Measurements from ENCODE around the gene SARDH. TPM values are rescaled to one million over a fixed set of nuclear protein-coding genes. Genes with fewer than 3 reads are reported as not detected.

Gene SARDH
- total RNA-seq, 1 experiment from 2014 or later, result 5.3 TPM

GRCh38 chr9:133614678-133615077 is 123.5 kb downstream of the SARDH start:
- H3K4me1 ChIP-seq (ENCODE audit: insufficient read depth, low read length), result no peaks in the 10 kb centered on the region
- H3K9me3 ChIP-seq (ENCODE audit: control insufficient read depth, low read depth, low read length), result no peaks in the 10 kb centered on the region
- no peaks in the 10 kb centered on the region for H3K79me2 ChIP-seq (ENCODE audit: insufficient read depth, low read length)
- Mint-ChIP-seq H3K9me3 (no peaks in the 10 kb centered on the region; a peak in 2 of 5 replicates), H3K4me1 (peaks cover 6 to 16% of the 10 kb centered on the region in 2 experiments), H3K4me3 (no peak overlapping the region), H3K36me3 (ENCODE audit: insufficient read depth in 1 of 3, low read depth in 3 of 3) (no peaks in the 10 kb centered on the region), H3K27me3 (ENCODE audit: low read depth) (peaks cover 76% of the 10 kb centered on the region), H3K27ac (no peak overlapping the region)
- no peak overlapping the region for H2BK20ac ChIP-seq (ENCODE audit: low read depth, low read length, poor library complexity, severe bottlenecking)
- H3K14ac ChIP-seq (ENCODE audit: insufficient read depth, low read length), result no peak overlapping the region
- no peak overlapping the region for H3T11ph ChIP-seq (ENCODE audit: low read length)
- H3K56ac ChIP-seq (ENCODE audit: insufficient read length, low read depth, low read length), result no peak overlapping the region
- no peak overlapping the region for H2BK12ac ChIP-seq (ENCODE audit: insufficient read length, low read depth, low read length)
- no peak overlapping the region for H2AFZ ChIP-seq (ENCODE audit: low read length)
- DNase-seq, result no peak
- H3K9ac ChIP-seq (ENCODE audit: extremely low read depth, insufficient read length, low read length), result no peak overlapping the region
- no CpG with 5 or more reads among the region's 5 CpGs for WGBS (ENCODE audit: extremely low coverage, insufficient read length, low lambda C conversion rate)
- no peaks in the 10 kb centered on the region for H3K23me2 ChIP-seq (ENCODE audit: insufficient read length, low read depth, low read length, poor library complexity, severe bottlenecking)
- no peaks in the 10 kb centered on the region for H3K79me1 ChIP-seq (ENCODE audit: insufficient read depth, low read depth, low read length, poor library complexity, severe bottlenecking)
- no peak overlapping the region for H4K91ac ChIP-seq (ENCODE audit: insufficient read length, low read depth, low read length)
- H3K27ac ChIP-seq (ENCODE audit: insufficient read length, low read depth, low read length), result no peak overlapping the region
- no peak overlapping the region for H2BK5ac ChIP-seq (ENCODE audit: insufficient read length, low read length)
- H4K20me1 ChIP-seq (ENCODE audit: control insufficient read depth, insufficient read depth, insufficient read length), result no peaks in the 10 kb centered on the region
- no peak overlapping the region for H3K23ac ChIP-seq (ENCODE audit: insufficient read length, low read depth, low read length)
- no peak overlapping the region for H3K4me2 ChIP-seq (ENCODE audit: insufficient read depth, insufficient read length, low read length)
- no peak overlapping the region for H2BK120ac ChIP-seq (ENCODE audit: low read depth, low read length, poor library complexity, severe bottlenecking)
- no peak overlapping the region for H4K8ac ChIP-seq (replicated peaks; ENCODE audit: insufficient read length, low read depth, low read length)
- H3K18ac ChIP-seq (ENCODE audit: insufficient read length, low read depth, low read length), result no peak overlapping the region
- H3K27me3 ChIP-seq (ENCODE audit: insufficient read depth, low read length), result no peaks in the 10 kb centered on the region; the same call in 1 of the 2 replicates
- no peak overlapping the region for H2BK15ac ChIP-seq (ENCODE audit: low read depth, low read length)
- no peak overlapping the region for H2AK5ac ChIP-seq (ENCODE audit: insufficient read length, low read length)
- H3K4ac ChIP-seq (ENCODE audit: low read depth, low read length), result no peak overlapping the region
- TF ChIP-seq CTCF (conservative IDR thresholded peaks at IDR 0.05), result no peak
- no peak overlapping the region for H4K5ac ChIP-seq (ENCODE audit: insufficient read length, low read depth, low read length)

Measured in H9 (cell line).